Nephron progenitor cell (in vitro differentiated cells): ENCODE results near the gene LBP.
"Not testable (repeated sequence)": the region's sequence is repeated elsewhere in the genome, so short reads cannot be mapped to it uniquely, and the experiment has no call there.

ENCODE experiments used
- DNase-seq: peaks from one replicate; pipeline ENCODE4 v3.0.0; 2021
- H3K27ac Mint-ChIP-seq: 2 replicates; pipeline ENCODE4 v1.8.0; 2021; ENCODE audit warnings: mild to moderate bottlenecking, moderate library complexity, mixed read lengths
- H3K27me3 Mint-ChIP-seq: 2 replicates; pipeline ENCODE4 v1.8.0; 2021; ENCODE audit warnings: mild to moderate bottlenecking, low read depth, mixed read lengths; ENCODE audit not compliant: poor library complexity
- H3K36me3 Mint-ChIP-seq: 2 replicates; pipeline ENCODE4 v1.8.0; 2021; ENCODE audit warnings: low read depth, mixed read lengths
- H3K4me1 Mint-ChIP-seq: 2 replicates; pipeline ENCODE4 v1.8.0; 2021; ENCODE audit warnings: mixed read lengths
- H3K4me3 Mint-ChIP-seq: 2 replicates; pipeline ENCODE4 v1.8.0; 2021; ENCODE audit warnings: mild to moderate bottlenecking, moderate library complexity, mixed read lengths
- H3K9me3 Mint-ChIP-seq: 2 replicates; pipeline ENCODE4 v1.8.0; 2021; ENCODE audit warnings: mild to moderate bottlenecking, moderate library complexity, mixed read lengths
- TF ChIP-seq, protein P1 (sequence below): fragments of 200-600 bp; sonication (generic); IDR thresholded peaks from 2 replicates; pipeline ENCODE4 v1.5.0; 2021; ENCODE audit warnings: antibody characterized with exemption

The LBP gene

GRCh38 chr20:38404016-38404415 is 57.7 kb downstream of the LBP start:
- Mint-ChIP-seq H3K27me3 (peaks cover 7% of the 10 kb centered on the region), H3K36me3 (peaks cover 42% of the 10 kb centered on the region), H3K9me3 (peaks cover 39% of the 10 kb centered on the region), H3K4me3 (no peak overlapping the region), H3K4me1 (no peaks in the 10 kb centered on the region), H3K27ac (no peak overlapping the region)
- TF ChIP-seq, protein P1, sequence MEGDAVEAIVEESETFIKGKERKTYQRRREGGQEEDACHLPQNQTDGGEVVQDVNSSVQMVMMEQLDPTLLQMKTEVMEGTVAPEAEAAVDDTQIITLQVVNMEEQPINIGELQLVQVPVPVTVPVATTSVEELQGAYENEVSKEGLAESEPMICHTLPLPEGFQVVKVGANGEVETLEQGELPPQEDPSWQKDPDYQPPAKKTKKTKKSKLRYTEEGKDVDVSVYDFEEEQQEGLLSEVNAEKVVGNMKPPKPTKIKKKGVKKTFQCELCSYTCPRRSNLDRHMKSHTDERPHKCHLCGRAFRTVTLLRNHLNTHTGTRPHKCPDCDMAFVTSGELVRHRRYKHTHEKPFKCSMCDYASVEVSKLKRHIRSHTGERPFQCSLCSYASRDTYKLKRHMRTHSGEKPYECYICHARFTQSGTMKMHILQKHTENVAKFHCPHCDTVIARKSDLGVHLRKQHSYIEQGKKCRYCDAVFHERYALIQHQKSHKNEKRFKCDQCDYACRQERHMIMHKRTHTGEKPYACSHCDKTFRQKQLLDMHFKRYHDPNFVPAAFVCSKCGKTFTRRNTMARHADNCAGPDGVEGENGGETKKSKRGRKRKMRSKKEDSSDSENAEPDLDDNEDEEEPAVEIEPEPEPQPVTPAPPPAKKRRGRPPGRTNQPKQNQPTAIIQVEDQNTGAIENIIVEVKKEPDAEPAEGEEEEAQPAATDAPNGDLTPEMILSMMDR: no peak
- DNase-seq: no peak

DNA sequence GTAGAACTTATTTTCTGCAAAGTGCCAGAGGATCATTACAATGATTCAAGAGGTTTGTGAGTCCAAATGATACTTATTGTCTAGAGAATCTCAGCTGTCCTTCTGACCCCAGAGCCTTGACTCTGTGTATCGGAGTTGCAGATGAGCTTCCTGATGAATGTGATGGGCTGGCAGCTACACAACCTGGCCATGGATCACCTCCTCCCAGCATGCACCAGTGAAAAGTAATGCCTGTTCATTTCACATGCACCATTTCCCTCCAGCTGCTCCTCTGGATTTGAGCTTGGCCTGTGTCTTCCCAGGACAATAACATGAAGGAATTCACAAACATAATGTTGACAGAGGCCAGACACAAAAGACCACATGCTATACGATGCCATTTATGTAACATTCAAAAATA is 58.9 kb downstream of the LBP start:
- Mint-ChIP-seq H3K27me3 (peaks cover 7% of the 10 kb centered on the region), H3K4me1 (no peaks in the 10 kb centered on the region), H3K36me3 (peaks cover 42% of the 10 kb centered on the region), H3K9me3 (peaks cover 39% of the 10 kb centered on the region), H3K27ac (no peak overlapping the region), H3K4me3 (no peak overlapping the region)
- DNase-seq: no peak
- TF ChIP-seq, protein P1: no peak

- H3K9me3 Mint-ChIP-seq: peaks cover 39% of the 10 kb centered on the region
- H3K27me3 Mint-ChIP-seq: peaks cover 4% of the 10 kb centered on the region
- H3K4me3 Mint-ChIP-seq: no peak overlapping the region
- no peak overlapping the region for H3K27ac Mint-ChIP-seq
- H3K4me1 Mint-ChIP-seq: no peaks in the 10 kb centered on the region
- TF ChIP-seq, protein P1: no peak
- no peak for DNase-seq
- peaks cover 53% of the 10 kb centered on the region for H3K36me3 Mint-ChIP-seq
Measured at GRCh38 chr20:38406476-38406875, 60.2 kb downstream of the LBP start.

DNA sequence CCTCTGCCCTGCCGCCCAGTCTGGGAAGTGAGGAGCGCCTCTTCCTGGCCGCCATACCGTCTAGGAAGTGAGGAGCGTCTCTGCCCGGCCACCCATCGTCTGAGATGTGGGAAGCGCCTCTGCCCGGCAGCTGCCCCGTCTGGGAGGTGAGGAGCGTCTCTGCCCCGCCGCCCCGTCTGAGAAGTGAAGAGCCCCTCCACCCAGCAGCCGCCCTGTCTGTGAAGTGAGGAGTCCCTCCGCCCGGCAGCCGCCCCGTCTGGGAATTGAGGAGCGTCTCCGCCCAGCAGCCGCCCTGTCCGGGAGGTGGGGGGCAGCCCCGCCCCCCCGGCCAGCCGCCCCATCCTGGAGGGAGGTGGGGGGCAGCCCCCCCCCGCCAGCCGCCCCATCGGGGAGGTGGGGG is 61.0 kb downstream of the LBP start:
- no peaks in the 10 kb centered on the region for H3K4me1 Mint-ChIP-seq
- H3K4me3 Mint-ChIP-seq: no peak overlapping the region
- peaks cover 4% of the 10 kb centered on the region for H3K27me3 Mint-ChIP-seq
- no peak for DNase-seq
- peaks cover 39% of the 10 kb centered on the region for H3K9me3 Mint-ChIP-seq
- H3K36me3 Mint-ChIP-seq: peaks cover 58% of the 10 kb centered on the region
- no peak overlapping the region for H3K27ac Mint-ChIP-seq
- TF ChIP-seq, protein P1: no peak

- not testable (repeated sequence) for H3K27me3 Mint-ChIP-seq, H3K4me3 Mint-ChIP-seq, DNase-seq, H3K4me1 Mint-ChIP-seq, H3K27ac Mint-ChIP-seq
- H3K9me3 Mint-ChIP-seq: peaks cover 39% of the 10 kb centered on the region
- peaks cover 63% of the 10 kb centered on the region for H3K36me3 Mint-ChIP-seq
Measured at GRCh38 chr20:38407822-38408221, 61.5 kb downstream of the LBP start.

- peaks cover 4% of the 10 kb centered on the region for H3K9me3 Mint-ChIP-seq
- H3K4me1 Mint-ChIP-seq: no peaks in the 10 kb centered on the region
- H3K4me3 Mint-ChIP-seq: no peak overlapping the region
- peaks cover 71% of the 10 kb centered on the region for H3K36me3 Mint-ChIP-seq
- no peak overlapping the region for H3K27ac Mint-ChIP-seq
- DNase-seq: no peak
- TF ChIP-seq, protein P1: no peak
- peaks cover 3% of the 10 kb centered on the region for H3K27me3 Mint-ChIP-seq
Measured at GRCh38 chr20:38412877-38413577, 66.7 kb downstream of the LBP start.
